Fibroblast of skin of right quadriceps (primary cell): Measurements from ENCODE around the gene PRKCG.

ENCODE experiments used
- DNase-seq: peaks from one replicate; pipeline ENCODE4 v3.0.0-alpha.2; 2013

Gene PRKCG

DNA sequence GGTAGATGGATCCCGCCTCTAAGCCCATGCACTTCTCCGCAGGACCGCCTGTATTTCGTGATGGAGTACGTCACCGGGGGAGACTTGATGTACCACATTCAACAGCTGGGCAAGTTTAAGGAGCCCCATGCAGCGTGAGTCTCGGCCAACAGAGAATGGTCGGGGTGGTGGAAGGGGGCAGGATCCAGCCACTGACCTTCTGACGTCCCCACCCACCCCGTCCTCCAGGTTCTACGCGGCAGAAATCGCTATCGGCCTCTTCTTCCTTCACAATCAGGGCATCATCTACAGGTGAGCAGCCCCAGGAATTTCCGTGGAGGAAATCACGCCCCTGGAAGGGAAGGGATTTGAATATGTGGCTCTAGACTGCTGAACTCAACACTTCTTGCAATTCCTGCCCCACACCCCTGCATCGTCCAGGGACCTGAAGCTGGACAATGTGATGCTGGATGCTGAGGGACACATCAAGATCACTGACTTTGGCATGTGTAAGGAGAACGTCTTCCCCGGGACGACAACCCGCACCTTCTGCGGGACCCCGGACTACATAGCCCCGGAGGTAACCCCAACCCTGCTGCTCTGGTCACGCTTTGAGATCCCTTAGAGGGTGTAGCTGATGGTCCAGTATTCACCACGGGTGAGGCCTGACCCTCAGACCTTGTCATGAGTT is 18.3 kb downstream of the PRKCG start:
- DNase-seq, result no peak

DNA sequence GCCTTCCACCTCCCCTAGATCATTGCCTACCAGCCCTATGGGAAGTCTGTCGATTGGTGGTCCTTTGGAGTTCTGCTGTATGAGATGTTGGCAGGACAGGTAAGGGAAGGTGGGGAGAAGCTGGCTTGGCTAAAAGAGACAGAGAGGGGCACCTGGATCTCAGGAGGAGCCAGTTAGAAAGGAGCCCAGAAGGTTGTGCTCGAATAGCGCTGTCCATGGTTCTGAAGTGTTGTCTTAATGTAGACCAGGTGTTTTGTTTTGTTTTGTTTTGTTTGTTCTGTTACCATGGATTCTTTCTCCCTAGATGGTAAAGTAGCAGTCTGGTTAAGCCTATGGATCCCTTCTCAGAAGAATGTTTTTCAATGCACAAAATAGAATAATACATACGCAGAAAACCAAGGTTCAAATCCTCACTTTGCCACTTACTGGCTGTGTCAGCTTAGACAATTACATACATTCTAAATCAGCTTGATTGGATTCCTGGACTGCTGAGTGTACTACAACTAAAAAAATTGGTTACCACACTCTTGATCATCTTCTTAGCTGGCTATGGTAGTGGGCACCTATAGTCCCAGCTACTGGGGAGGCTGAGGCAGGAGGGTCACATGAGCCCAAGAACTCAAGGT is 21.2 kb downstream of the PRKCG start:
- DNase-seq, result no peak

DNA sequence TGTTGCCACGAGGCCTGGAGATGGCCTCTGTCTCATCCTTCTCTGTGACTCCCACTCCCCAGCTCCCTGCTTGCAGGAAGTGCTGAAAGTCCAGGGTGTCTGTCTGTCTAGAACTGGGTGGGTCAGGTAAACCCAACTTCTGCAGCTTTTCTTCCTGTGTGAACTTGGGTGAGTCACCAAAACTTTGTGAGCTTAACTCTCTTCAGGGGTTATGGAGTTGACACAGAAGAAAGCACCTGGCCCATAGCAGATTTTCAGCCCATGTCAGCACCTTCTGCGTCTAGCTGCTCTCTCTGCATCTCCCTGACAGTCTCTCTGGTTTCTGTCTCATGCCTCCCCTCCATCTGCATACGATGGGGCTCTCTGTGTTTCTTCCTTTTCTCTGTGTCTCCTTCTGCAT is 22.9 kb downstream of the PRKCG start:
- no peak for DNase-seq

DNA sequence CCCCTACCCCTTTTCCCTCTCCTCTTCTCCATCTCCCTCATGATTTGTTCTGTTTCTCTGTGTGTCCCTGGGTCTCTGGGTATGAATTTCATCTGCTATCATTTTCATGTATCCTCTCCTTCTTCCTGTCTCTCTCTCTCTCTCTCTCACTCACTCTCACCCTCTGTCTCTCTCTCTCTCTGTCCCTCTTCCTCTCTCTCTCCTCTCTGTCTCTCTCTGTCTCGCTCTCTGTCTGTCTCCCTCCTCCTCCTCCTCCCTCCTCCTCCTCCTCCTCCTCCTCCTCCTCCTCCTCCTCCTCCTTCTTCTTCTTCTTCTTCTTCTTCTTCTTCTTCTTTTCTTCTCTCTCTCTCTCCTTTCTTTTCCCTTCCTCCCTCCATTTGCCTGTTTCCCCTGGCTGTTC is 23.8 kb downstream of the PRKCG start:
- no peak for DNase-seq

DNA sequence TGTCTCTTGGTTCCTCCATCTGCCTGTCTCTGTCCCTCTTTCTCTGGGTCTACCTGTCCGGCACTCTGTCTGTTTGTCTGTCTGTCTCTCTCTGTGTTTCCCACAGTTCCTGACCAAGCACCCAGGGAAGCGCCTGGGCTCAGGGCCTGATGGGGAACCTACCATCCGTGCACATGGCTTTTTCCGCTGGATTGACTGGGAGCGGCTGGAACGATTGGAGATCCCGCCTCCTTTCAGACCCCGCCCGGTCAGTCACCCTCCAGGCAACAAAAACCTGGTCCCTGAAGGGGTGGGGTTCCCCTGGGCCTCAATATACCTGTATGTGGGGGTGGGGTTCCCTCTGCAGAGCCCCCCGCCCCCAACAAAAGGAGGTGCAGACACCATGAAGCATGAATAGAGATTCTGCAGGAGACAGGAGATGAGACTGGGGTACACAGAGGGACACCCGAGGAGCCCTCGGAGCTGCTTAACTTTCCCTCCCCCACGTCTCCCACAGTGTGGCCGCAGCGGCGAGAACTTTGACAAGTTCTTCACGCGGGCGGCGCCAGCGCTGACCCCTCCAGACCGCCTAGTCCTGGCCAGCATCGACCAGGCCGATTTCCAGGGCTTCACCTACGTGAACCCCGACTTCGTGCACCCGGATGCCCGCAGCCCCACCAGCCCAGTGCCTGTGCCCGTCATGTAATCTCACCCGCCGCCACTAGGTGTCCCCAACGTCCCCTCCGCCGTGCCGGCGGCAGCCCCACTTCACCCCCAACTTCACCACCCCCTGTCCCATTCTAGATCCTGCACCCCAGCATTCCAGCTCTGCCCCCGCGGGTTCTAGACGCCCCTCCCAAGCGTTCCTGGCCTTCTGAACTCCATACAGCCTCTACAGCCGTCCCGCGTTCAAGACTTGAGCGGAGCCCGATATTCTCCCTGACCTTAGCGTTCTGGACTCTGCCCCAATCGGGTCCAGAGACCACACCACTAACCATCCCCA is 24.5 kb downstream of the PRKCG start:
- DNase-seq, result no peak

DNA sequence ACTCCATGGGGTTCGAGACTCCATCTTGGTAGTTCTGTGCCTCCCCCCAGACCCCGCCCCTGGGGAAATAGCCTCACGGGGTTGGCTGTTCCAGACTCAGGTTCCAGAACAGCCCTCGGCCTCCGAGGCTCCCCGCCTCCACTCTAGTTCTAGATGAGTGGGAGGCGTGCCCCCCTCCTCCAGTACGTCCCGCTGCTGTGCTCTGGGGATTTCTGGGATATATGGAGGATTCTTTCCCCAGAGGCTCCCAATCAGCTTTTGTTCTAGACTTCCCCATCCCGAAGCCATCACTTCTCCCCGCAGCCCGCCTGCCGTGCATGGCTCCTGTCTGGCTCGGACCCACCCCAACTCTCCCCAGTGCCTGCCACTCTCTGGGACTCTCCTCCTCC is 25.2 kb downstream of the PRKCG start:
- DNase-seq, result no peak

DNA sequence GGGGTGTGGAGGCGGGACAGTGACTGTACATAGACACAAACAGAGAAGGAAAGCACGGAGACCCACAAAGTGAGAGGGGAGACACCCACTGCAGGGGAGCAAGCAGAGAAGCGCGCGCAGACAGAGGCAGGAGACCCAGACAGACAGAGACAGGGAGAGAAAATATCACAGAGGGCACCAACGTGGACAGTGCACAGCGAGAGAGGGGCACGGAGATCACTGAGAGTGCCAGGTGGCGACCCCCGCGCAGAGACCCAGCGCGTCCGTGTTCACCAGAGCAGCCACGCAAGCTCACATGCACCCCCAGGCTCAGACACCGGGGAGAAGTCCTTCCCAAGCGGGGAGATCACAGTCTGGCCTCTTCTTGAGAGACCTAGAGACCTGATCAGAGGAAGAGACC is 25.7 kb downstream of the PRKCG start:
- no peak for DNase-seq

DNA sequence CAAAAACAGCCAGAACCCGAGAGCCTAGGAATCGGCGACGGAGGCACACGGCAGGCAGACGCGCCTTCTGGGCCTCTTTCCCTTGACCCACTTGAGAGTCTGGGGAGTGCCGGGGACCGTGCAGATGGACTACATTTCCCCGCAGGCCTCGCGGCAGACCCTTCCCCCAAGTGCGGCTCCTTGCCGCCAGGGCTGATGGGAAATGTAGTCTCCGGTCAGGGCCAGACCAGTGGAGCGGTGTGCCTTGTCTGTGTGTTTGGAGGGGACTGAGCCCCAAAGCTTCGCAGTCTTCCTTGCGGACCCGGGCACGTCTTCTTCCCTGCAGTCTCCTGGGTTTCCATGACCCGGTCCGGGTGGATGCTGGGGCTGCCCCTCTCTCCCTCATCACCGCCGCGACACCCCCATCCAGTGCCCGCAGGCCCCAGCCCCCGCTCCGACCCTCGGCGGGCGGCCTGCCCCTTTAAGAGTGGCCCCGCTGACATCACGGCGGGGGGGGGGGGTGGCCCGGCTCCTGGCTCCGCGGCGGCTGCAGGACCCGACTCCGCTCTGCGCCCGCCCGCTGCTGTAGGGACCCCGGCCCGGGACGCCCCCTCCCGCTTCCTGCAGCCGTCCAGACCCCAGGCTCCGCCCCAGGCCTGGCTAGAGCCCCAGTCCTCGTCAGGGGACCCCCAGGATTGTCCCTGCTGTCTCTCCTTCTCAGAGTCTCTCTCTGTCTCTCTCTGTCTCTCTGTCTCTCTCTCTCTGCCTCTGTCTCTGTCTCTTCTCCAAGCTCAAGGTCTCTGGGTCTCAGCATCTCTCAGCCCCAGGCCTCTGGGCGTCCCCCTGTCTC is 26.3 kb downstream of the PRKCG start:
- DNase-seq, result peak; percentile 55

DNA sequence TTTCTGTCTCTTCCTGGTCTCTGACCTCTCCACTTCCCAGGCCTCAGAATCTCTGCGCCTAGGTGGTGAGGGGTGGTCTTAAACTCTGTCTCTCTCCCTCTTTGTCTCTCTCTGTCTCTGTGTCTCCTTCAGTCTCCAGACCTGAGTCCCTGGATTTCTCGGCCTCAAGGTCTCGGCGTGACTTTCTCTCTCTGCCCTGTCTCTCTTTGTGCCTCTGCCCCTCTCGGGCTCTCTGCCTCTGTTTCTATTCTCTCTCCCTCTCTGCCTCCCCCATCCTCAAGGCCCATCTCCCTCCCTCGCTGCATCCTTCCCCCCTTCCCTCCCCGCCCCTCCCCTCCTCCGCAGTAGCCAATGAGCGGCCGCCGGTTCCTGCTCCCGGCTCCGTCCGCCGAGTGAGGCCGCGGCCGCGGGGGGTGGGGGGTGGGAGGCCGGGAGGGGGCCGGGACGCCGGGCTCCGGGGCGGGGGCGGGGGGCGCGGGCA is 27.0 kb downstream of the PRKCG start, which contains the start of gene CACNG7:
CACNG7 (plus strand) TSS at position 344 of the 481 bp plus-strand sequence. CDS start 3,554 bp downstream, outside the sequence.
- DNase-seq, result peak; percentile 25

DNA sequence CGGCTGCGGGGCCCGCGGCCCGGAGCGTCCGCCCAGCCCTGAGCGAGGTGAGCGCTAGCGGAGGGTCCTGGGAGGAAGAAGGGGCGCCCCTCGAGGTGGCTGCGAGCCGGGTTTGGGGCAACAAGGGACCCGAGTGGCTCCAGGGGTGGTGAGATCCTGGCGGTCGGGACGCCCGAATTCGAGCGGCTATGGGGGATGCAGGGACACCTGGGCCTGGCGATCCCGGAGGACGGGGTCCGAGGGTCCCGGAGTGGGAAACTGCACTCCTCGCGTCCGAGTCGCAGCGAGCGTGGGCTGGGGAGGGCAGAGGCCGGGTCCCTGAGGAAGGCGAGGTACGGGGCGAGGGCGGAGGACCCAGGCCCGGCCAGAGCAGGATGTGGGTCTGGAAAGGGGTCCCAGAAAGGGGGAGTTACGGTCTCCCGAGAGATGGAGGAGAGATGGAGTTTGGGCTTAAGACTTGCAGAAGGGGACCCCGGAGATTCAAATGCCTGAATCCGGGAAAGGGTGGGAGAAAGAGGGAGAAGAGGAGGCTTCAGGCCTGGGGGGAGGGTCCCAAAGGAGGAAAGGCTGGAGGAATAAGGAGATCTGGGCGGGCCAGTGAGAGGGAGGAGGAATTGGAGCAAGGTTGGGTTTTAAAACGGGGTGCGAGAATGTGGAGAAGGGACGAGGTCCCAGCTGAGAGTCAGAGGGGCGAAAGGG is 27.6 kb downstream of the PRKCG start:
- DNase-seq, result no peak

DNA sequence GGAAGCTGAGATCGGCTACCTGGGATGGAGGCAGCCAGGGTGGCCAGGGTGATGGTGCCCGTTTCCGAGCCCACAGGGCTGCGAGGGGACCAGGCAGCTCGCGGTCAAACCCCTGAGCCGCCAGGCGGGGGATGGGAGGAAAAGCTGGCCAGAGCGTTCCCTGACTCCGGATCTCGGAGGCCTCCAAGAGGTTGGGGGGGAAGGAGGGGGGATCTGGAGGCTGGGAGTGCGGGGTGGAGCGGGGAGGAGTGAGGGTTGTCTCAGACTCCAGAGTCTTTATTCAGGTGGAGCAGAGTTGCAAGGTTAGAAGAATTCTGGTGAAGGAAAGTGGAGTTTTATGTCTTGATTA is 28.1 kb downstream of the PRKCG start:
- no peak for DNase-seq

DNA sequence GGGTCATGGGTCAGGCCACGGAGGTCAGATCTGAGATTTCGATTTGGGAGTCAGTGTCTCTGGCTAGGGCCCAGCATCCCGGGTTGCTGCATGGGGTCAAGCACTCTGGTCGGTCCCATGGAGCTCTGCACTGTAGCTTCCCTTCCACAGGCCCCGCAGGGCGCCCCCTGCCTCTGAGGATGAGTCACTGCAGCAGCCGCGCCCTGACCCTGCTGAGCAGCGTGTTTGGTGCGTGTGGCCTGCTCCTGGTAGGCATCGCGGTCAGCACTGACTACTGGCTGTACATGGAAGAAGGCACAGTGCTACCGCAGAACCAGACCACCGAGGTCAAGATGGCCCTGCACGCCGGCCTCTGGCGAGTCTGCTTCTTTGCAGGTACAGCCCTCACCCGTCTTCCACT is 30.7 kb downstream of the PRKCG start:
- DNase-seq, result no peak

DNA sequence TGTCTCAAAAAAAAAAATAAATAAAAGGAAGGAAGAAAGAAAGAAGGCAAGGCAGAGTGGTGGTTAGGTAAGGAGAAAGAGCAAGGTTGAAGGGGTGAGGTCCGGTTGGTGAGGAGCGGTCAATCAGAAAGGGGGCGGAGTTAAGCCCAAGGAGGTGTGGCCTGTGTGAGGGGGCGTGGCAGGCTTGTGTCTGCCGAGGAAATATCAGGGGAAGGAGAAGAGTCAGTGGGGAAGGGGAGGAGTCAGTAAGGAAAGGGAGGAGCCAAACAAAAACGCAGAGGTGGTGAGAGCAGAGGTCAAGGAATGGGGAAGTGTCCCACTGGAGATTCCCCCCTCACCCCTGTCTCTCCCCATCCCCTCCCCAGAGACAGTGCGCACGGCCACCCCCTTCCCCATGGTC is 33.0 kb downstream of the PRKCG start:
- no peak for DNase-seq

DNA sequence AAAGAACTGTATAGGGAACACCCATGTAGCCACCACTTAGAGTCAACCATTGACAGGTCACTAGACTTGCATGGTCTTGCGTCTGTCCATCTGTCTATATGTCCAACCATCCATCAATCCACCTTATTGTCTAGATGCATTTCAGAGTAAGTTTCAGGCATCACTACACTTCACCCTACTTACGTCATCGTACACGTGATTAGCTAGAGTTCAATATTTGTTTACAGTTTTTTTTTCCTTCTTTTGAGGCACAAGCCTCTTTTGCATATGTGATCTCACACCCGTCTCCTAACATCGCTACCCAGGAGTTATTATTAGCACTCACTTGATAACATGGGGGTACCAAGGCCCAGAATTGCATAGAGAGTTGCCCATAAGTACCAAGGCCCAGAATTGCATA is 34.0 kb downstream of the PRKCG start:
- no peak for DNase-seq

DNA sequence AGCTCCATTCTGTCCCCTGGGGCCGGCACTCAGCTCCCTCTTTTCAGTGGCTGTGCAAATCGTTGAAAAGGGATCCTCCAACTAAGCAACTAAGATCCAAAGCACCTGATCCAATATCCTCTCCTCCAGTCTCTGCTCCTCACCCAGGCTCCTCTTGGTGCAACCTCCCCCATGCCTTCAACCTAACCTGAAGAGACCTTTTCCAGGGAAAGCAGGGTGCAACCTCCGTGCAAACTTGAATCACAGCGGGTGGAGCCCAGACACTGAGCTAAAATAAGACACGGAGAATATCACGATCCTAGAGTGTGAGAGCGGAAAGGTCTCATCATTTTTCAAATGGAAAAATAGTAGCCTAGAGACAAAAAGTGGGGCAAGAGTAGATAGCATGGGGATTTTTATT is 35.4 kb downstream of the PRKCG start:
- DNase-seq, result no peak

DNA sequence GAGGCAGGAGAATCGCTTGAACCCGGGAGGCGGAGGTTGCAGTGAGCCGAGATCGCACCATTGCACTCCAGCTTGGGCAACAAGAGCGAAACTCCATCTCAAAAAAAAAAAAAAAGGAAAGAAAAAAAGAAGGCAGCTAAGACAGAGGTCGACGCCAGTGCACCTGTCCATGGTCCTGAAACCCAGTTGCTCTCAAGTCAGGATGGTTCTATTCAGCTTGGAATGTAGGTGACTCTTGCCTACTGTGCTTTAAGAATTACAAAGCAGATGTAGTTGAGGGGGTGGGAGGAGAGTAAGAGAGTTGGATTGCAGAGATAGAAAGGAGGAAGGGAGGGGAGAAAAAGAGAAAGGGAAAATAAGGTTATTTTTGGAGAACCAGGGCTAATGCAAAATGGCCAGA is 45.7 kb downstream of the PRKCG start:
- DNase-seq, result peak; percentile 40

DNA sequence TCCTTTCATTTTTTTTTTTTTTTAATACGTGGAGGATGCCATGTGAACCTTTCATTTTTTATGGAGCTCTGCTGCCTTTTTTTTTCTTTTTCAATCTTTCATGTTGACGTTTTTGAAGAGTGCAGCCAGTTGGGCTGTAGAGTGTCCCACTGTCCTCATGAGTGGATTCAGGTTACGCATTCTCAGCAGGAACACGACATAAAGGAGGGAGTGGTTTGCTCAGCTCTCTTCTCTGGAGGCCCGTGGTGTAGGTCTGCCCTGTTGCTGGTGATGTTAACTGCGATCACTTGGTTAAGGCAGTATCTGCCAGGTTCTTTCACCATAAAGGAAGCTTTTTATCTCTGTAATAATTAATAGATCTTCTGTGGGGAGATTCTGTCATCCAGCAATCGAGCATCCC is 54.0 kb downstream of the PRKCG start:
- DNase-seq, result no peak

DNA sequence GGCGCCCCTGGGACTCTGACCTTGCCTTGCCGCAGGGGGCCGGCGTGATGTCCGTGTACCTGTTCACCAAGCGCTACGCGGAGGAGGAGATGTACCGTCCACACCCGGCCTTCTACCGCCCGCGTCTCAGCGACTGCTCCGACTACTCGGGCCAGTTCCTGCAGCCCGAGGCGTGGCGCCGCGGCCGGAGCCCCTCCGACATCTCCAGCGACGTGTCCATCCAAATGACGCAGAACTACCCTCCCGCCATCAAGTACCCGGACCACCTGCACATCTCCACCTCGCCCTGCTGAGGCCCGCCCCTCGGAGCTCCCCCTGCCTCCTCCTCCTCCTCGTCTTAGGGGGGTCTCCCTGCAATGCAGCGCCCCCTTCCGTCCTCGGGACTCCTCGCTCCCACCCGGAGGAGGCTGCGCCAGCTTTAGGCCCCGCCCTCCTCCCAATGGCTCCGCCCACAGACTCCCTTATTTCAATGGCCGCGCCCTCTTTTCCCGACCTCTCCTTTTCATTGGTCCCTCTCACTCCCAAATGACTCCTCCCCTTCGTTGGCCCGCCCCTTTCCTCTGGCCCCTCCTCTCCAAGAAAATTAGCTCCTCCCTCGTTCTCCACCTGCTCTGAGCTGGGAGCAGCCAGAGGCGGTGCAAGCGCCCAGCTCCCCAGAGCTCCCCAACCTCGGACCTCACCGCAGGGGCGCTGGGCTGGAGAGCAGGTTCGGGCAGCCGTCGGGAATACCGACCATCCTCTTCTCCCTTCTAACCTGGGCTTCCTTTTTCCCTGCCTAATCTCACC is 60.2 kb downstream of the PRKCG start:
- DNase-seq, result no peak

DNA sequence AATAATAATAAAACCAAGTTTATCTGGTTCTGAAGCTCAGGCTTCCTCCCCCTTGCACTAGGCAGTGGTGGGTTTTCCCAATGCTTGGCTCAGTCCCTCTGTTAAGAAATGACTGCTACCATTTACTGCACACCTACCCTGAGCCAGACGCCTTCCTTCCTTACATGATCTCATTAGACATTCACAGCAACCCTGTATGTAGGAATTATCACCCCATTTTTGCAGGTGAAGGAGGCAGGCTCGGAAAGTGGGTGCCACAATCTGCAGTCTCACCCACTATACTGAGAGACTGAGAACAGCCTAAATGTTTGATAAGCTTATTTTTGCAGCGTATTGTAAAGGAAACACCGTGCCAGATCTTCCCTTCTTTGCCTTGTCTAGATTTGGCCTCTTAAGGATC is 62.4 kb downstream of the PRKCG start:
- no peak for DNase-seq

DNA sequence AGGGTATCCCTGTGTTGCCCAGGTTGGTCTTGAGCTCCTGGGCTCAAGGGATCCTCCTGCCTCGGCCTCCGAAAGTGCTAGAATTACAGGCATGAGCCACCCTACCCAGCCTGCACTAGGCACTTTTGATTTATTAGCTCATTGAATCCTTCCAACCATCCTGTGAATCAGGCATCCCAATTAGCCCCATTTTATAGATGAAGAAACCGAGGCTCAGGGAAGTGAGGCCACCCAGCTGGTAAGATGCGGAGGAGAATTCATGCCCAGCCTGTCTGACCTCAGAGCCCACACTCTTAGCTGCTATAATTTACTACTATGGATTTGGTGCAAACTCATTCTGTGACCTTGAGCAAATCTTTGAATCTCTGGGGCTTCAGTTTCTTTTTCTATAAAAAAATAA is 62.9 kb downstream of the PRKCG start:
- no peak for DNase-seq

DNA sequence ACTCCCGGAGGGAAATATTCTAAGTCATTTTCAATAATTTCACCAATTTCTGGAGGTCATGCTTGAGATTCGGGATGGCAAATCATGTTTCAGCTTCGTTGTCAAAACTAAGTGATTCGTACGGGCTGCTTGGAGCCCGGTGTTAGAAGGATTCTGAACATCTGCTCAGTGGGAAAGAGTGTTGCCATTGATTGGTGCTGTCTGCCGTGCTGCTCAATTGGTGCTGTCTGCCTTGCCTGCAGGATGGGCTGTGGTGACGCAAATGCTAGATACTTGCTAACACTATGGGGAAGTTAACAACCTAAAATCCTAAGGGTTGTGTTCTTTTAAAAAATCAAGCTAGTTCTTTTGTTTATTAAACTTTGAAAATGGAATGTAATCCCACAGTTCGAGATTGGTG is 63.4 kb downstream of the PRKCG start:
- DNase-seq, result no peak
